Activated T-helper 1 cell treated with anti-CD3 and anti-CD28 coated beads, Interleukin-12 subunit alpha, Interleukin-12 subunit beta, Interleukin-2, Interleukin-4 antibody, amounts not matched to agents 30 ng/mL and 10 ng/mL and 1 ng/mL, durations not matched to agents 14 hours and 24 hours and 36 hours (primary cell): ENCODE measurements around the gene OTOL1. TPM values are rescaled to one million over a fixed set of nuclear protein-coding genes. Genes with fewer than 3 reads are reported as not detected.
"Not testable (repeated sequence)": the region's sequence is repeated elsewhere in the genome, so short reads cannot be mapped to it uniquely, and the experiment has no call there.

Experiments
- DNase-seq: peaks from one replicate; pipeline ENCODE4 v3.0.0; 2021; ENCODE audit warnings: low spot score
- H3K27ac Mint-ChIP-seq: one replicate; pipeline ENCODE4 v1.8.0; 2021; ENCODE audit warnings: mild to moderate bottlenecking, mixed read lengths
- H3K27me3 Mint-ChIP-seq: one replicate; pipeline ENCODE4 v1.8.0; 2022; ENCODE audit warnings: mild to moderate bottlenecking, moderate library complexity, mixed read lengths; ENCODE audit not compliant: insufficient read depth
- H3K36me3 Mint-ChIP-seq: one replicate; pipeline ENCODE4 v1.8.0; 2021; ENCODE audit warnings: low read depth, mixed read lengths
- H3K4me1 Mint-ChIP-seq: one replicate; pipeline ENCODE4 v1.8.0; 2021; ENCODE audit warnings: low read depth, mixed read lengths
- H3K4me3 Mint-ChIP-seq: one replicate; pipeline ENCODE4 v1.8.0; 2021; ENCODE audit warnings: mild to moderate bottlenecking, moderate library complexity, mixed read lengths
- H3K9me3 Mint-ChIP-seq: one replicate; pipeline ENCODE4 v1.8.0; 2021; ENCODE audit warnings: mixed read lengths
- intact Hi-C: fragments of 100-400 bp; cut with micrococcal nuclease; formaldehyde crosslinking; loops from one replicate; pipeline ENCODE4 v1.15.1; 2024
- total RNA-seq: library from RNA; stranded (reverse); gene quantifications from 2 replicates; pipeline ENCODE4 v1.2.3, GENCODE V29; 2022

Gene OTOL1
- total RNA-seq, 1 donor from 2014 or later = not detected

DNA sequence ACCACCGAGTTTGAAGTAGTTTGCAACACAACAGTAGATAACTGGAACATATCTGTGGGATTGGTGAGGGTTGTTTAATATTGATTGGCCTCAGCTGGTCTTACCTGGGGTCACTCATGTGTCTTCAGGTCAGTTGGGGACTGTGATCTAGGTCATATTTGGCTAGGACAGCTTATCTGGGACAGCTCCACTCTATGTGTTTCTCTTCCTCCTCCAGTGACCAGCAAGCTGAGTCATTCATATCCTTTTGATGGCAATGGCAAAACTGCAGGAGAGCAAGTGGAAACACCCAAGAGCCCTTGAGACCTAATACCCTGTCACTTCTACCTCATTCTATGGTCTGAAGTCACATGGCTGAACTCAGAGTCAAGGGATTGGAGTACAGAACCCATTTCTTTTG lies 5.8 kb upstream of the OTOL1 start:
- H3K9me3 Mint-ChIP-seq, H3K27ac Mint-ChIP-seq, DNase-seq, H3K27me3 Mint-ChIP-seq, H3K4me3 Mint-ChIP-seq, H3K4me1 Mint-ChIP-seq, H3K36me3 Mint-ChIP-seq, intact Hi-C loops: not testable (repeated sequence)

DNA sequence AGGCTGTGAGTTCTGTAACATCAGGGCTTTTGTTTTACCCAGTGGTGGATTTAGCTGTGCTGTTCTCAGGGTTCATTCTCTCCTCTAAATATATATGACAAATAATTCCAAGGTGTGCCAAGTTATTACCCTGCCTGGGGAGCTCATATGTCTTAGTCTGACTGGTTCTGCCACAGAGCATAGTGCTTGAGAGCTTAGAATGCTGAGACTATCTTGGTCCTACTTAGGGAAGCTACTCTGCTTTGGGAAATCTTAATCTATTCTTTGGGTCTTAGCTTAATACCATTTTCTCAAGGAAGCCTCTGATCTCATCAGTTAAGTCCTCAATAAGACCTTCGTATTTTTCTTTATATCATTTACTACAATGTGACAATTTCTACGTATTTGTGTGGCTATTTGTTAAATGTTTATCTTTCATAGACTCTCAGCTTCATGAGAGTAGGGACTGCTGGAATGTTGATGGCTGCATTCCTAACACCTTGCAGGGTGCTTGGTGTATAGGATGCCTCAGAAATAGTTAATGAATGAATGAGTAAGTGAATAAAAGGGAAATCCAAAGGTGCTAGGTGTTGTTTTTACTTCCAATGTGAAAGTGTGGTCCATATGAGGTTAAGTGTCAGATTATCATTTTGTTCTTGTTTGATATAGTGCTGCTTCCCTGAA lies 1.8 kb downstream of the OTOL1 start:
- no peak overlapping the region for H3K4me3 Mint-ChIP-seq
- H3K36me3 Mint-ChIP-seq = no peaks in the 10 kb centered on the region
- no peaks in the 10 kb centered on the region for H3K27me3 Mint-ChIP-seq
- DNase-seq = no peak
- no peaks in the 10 kb centered on the region for H3K9me3 Mint-ChIP-seq
- H3K27ac Mint-ChIP-seq = no peak overlapping the region
- H3K4me1 Mint-ChIP-seq = no peaks in the 10 kb centered on the region
- intact Hi-C loops = no loop called here

DNA sequence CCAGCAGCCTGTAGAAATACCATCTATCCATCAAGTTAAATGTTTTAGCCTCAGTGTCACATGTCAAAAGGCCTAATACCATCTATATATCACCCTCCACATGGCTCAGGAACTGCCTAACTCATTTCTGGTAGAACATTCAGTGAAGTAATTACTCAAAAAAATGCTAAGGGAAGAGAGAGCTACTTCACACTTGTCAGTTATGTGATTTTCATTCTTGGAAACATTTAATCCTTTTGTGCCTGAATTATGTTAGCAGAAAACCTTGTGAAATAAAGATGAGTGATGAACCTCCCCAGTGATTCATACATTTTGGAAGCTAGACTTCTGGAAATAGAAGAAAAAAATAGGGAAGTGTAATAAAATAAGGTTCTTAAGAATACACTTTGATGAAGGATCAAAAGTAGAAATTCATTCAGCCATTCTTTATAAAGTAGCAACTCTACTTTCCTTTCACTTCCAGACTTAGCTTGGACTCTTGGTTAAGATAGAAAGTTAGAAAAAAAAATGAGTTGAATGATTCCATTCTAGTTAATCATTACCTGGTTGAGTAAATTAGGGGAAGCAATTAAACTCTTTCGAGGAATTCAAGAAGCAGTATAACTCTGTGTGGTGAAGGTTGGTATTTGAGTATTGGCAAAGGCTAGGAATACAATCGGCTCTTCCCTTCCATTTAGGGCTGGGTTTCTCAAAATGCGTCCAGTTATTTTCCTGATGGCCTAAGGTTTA lies 3.6 kb downstream of the OTOL1 start:
- no peaks in the 10 kb centered on the region for H3K9me3 Mint-ChIP-seq
- H3K27ac Mint-ChIP-seq = no peak overlapping the region
- H3K36me3 Mint-ChIP-seq = no peaks in the 10 kb centered on the region
- DNase-seq = no peak
- no peaks in the 10 kb centered on the region for H3K4me1 Mint-ChIP-seq
- H3K27me3 Mint-ChIP-seq = no peaks in the 10 kb centered on the region
- intact Hi-C loops = no loop called here
- no peak overlapping the region for H3K4me3 Mint-ChIP-seq

DNA sequence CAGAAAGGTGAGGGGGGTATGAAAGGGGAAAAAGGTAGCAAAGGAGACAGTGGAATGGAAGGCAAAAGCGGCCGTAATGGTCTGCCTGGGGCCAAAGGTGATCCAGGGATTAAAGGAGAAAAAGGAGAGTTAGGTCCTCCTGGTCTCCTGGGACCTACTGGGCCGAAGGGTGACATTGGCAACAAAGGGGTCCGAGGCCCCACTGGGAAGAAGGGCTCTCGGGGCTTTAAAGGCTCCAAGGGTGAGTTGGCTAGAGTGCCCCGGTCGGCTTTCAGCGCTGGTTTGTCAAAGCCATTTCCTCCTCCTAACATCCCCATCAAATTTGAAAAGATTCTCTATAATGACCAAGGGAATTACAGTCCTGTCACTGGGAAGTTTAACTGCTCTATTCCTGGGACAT lies 6.7 kb downstream of the OTOL1 start:
- intact Hi-C loops = no loop called here
- no peak for DNase-seq
- no peak overlapping the region for H3K4me3 Mint-ChIP-seq
- H3K27ac Mint-ChIP-seq = no peak overlapping the region
- no peaks in the 10 kb centered on the region for H3K36me3 Mint-ChIP-seq
- no peaks in the 10 kb centered on the region for H3K27me3 Mint-ChIP-seq
- H3K9me3 Mint-ChIP-seq = no peaks in the 10 kb centered on the region
- no peaks in the 10 kb centered on the region for H3K4me1 Mint-ChIP-seq

DNA sequence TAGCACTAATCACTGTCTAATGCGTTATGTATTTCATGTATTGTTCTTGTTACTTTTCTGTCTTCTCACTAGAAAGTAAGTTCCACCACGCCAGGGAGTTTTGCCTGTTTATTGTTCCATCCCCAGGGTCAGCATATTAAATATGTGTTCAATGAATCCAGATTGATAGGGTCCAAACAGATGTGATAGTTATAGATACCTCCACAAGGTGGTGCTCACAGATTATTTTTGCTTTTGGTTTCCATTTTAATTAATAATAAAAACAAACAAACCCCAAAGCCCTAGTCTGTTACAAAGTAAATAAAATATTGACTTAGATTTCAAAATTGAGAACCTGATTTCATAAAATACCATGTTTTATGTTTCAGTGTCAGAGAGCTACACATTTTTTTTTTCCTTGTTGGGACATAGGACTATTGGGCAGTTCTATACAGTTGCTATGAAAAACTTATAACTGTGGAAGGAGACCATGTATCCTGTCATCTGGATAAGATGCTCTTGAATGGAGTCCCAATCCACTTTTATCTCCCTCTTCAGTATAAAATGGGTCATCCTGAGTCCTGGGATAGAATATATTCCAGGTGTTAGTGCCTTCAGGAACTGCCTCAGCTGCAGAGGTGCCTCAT lies 12.4 kb downstream of the OTOL1 start:
- Mint-ChIP-seq H3K4me3 (no peak overlapping the region), H3K36me3 (no peaks in the 10 kb centered on the region), H3K27me3 (peaks cover 3% of the 10 kb centered on the region), H3K9me3 (no peaks in the 10 kb centered on the region), H3K27ac (no peak overlapping the region), H3K4me1 (no peaks in the 10 kb centered on the region)
- intact Hi-C loops = no loop called here
- no peak for DNase-seq

DNA sequence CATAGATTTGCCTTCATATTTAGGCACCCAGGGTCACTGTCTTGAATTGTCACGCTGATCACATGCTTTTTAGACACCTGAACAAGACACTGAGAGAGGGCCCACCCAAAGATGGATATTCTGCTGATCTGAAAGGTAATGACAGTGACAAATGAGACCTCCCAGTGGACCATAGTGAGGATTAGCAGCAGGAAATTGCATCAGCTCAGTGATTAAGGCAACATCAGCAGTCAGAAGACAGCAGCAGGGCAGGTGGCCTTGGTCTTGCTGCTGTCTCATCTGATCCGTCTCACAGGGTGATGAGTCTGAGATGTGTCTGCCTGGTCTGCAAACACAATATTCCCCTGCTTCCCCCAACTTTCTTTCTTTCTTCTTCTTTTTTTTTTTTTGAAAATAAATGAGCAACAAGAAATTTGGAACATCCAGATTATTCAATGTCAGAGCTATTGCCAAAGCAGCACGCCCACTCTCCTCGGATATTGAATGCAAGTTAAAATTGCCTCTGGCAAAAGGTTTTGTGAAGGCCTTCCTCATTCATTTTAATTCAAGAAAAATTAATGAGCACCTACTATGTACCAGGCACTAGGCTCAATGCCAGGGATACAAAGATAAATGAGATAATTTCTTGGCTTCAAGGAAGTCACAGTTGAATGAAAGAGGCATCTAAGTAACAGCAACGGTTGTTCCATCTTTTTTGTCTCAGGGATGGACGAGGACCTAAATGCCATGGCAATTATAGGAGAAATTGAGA lies 14.1 kb downstream of the OTOL1 start:
- Mint-ChIP-seq H3K27me3 (peaks cover 3% of the 10 kb centered on the region), H3K9me3 (no peaks in the 10 kb centered on the region), H3K27ac (no peak overlapping the region), H3K36me3 (no peaks in the 10 kb centered on the region), H3K4me1 (no peaks in the 10 kb centered on the region), H3K4me3 (no peak overlapping the region)
- DNase-seq = no peak
- intact Hi-C loops = no loop called here

DNA sequence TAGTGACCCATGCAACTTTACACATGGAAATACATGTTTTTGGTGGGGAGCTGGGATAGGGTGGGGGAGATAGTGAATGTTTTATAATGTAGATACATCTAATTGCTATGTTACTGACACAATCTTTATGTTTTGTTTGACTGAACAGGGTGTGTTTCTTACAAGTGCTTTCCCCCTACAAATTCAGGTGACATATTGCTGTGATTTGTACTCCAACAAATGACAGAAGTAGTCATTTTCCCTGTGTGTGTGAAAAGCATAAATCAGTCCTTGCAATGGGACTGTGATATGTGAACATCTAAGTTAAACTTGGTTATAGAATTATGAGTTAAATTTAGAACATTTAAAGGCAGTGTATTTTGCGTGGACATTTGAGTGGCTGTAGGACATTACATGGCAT lies 27.3 kb downstream of the OTOL1 start:
- Mint-ChIP-seq H3K9me3 (no peaks in the 10 kb centered on the region), H3K4me1 (no peaks in the 10 kb centered on the region), H3K36me3 (no peaks in the 10 kb centered on the region), H3K27ac (no peak overlapping the region), H3K4me3 (no peak overlapping the region), H3K27me3 (no peaks in the 10 kb centered on the region)
- DNase-seq = no peak
- intact Hi-C loops = no loop called here

DNA sequence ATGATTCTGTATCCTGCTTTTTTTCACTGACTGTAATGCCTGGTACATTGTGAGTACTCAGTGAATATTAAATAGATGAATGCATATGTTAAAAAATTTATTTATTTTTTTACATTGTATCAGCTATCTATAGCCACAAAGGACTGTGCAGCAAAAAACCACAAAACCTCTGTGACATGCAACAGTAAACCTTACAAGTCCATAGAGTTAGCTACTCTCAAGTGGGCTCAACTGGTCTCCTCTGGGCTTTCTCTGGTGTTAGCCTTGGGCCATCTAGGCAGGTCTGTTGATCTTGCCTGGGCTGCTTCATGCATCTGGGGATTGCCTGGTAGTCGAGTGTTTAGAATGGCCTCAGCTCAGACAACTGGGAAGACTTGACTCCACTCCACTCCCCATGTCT lies 35.3 kb downstream of the OTOL1 start:
- no peak for DNase-seq
- H3K36me3 Mint-ChIP-seq = no peaks in the 10 kb centered on the region
- no peaks in the 10 kb centered on the region for H3K27me3 Mint-ChIP-seq
- no peak overlapping the region for H3K4me3 Mint-ChIP-seq
- intact Hi-C loops = no loop called here
- no peak overlapping the region for H3K27ac Mint-ChIP-seq
- no peaks in the 10 kb centered on the region for H3K4me1 Mint-ChIP-seq
- no peaks in the 10 kb centered on the region for H3K9me3 Mint-ChIP-seq

DNA sequence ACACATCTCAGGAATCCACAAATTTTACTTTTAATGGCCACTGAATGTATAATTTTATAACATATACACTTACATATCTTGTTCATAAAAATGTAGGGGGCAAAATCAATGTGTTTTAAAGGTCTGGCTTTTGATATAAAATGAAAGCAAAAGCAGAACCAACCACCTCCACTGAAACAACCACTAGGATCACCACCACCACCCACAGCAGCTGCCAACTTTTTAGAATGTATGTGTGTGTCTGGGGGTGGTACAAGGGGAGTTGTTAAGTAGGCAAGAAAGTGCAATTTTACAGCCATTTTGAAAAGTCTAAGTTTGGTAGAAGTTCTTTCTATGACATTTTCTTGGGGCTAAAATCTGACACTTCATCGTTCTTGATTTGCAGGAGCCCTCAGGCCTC lies 44.0 kb downstream of the OTOL1 start:
- Mint-ChIP-seq H3K4me1 (no peaks in the 10 kb centered on the region), H3K36me3 (no peaks in the 10 kb centered on the region), H3K9me3 (no peaks in the 10 kb centered on the region), H3K27ac (no peak overlapping the region), H3K4me3 (no peak overlapping the region), H3K27me3 (no peaks in the 10 kb centered on the region)
- intact Hi-C loops = no loop called here
- DNase-seq = no peak

DNA sequence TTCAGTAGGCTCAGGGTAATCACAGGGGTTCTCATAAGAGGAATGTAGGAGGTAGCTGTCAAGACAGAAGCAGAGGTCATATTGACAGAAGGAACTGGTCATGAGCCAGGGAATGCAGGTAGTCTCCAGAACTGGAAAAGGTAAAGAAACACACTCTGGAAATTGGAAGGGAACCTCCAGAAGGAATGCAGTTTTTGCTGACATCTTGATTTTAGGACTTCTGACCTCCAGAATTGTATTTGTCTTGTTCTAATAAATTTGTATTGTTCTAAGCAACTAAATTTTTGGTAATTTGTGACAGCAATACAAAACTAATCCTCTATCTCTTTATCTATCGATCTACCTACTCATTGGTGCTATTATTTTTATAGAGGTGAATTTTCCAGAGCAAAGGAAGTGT lies 49.2 kb downstream of the OTOL1 start:
- no peak overlapping the region for H3K4me3 Mint-ChIP-seq
- H3K4me1 Mint-ChIP-seq = no peaks in the 10 kb centered on the region

DNA sequence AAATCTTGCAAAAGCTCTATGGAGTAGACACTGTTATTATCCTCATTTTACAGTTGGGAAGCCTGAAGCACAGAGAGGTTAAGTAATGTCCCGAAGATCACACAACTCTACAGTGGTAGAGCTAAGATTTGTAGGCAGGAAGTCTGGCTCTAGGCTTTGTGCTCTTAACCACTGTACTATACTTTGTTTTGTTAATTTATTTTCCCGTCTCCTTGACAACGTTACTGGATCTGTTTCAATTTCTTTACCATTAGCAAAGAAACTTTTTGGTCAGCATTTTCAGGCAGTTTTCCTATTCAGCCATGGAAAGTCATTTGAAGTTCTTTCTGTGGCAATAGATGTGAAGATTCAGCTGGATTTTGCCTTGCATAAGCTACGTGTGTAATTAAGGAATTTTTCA lies 51.7 kb downstream of the OTOL1 start:
- Mint-ChIP-seq H3K27ac (no peak overlapping the region), H3K4me1 (no peaks in the 10 kb centered on the region), H3K9me3 (no peaks in the 10 kb centered on the region), H3K4me3 (no peak overlapping the region), H3K36me3 (no peaks in the 10 kb centered on the region), H3K27me3 (no peaks in the 10 kb centered on the region)
- intact Hi-C loops = no loop called here
- no peak for DNase-seq

More for the DNA sequence above, 49.2 kb downstream of the OTOL1 start:
- H3K9me3 Mint-ChIP-seq = no peaks in the 10 kb centered on the region
- no peak for DNase-seq
- H3K27ac Mint-ChIP-seq = no peak overlapping the region
- H3K36me3 Mint-ChIP-seq = no peaks in the 10 kb centered on the region
- intact Hi-C loops = no loop called here
- no peaks in the 10 kb centered on the region for H3K27me3 Mint-ChIP-seq

GRCh38 chr3:161549261-161549660 lies 52.7 kb downstream of the OTOL1 start:
- intact Hi-C loops = no loop called here
- H3K9me3 Mint-ChIP-seq = no peaks in the 10 kb centered on the region
- no peaks in the 10 kb centered on the region for H3K36me3 Mint-ChIP-seq
- H3K27me3 Mint-ChIP-seq = no peaks in the 10 kb centered on the region
- no peak for DNase-seq
- no peak overlapping the region for H3K27ac Mint-ChIP-seq
- no peaks in the 10 kb centered on the region for H3K4me1 Mint-ChIP-seq
- H3K4me3 Mint-ChIP-seq = no peak overlapping the region
